PC-9 (cell line): ENCODE results near the gene SNRNP40.

Experiments
- EZH2 ChIP-seq: fragments of 200-600 bp; sonication (generic); IDR thresholded peaks from 2 replicates; pipeline ENCODE4 v1.8.0; 2017; ENCODE audit warnings: antibody characterized with exemption, low read depth
- TF ChIP-seq, protein P1 (sequence below): fragments of 200-600 bp; sonication (generic); conservative IDR thresholded peaks from 2 replicates; pipeline ENCODE4 v1.6.1; 2017; ENCODE audit warnings: mixed run types, antibody characterized with exemption, mild to moderate bottlenecking, moderate library complexity

- TF ChIP-seq, protein P1, sequence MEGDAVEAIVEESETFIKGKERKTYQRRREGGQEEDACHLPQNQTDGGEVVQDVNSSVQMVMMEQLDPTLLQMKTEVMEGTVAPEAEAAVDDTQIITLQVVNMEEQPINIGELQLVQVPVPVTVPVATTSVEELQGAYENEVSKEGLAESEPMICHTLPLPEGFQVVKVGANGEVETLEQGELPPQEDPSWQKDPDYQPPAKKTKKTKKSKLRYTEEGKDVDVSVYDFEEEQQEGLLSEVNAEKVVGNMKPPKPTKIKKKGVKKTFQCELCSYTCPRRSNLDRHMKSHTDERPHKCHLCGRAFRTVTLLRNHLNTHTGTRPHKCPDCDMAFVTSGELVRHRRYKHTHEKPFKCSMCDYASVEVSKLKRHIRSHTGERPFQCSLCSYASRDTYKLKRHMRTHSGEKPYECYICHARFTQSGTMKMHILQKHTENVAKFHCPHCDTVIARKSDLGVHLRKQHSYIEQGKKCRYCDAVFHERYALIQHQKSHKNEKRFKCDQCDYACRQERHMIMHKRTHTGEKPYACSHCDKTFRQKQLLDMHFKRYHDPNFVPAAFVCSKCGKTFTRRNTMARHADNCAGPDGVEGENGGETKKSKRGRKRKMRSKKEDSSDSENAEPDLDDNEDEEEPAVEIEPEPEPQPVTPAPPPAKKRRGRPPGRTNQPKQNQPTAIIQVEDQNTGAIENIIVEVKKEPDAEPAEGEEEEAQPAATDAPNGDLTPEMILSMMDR: no peak
- TF ChIP-seq EZH2: no peak
Observed at GRCh38 chr1:31230378-31230777, 66.2 kb downstream of the SNRNP40 start.
